H9 (cell line): ENCODE results near the gene SPAG5. TPM values are rescaled to one million over a fixed set of nuclear protein-coding genes. Genes with fewer than 3 reads are reported as not detected.
"Not testable (repeated sequence)": the region's sequence is repeated elsewhere in the genome, so short reads cannot be mapped to it uniquely, and the experiment has no call there.

ENCODE experiments used
- DNase-seq: peaks from one replicate; pipeline ENCODE4 v3.0.0-alpha.2; 2017
- H2AFZ ChIP-seq: one replicate; pipeline ENCODE4 v1.6.1; 2013; ENCODE audit warnings: mild to moderate bottlenecking, low read length, control low read depth, moderate library complexity
- H2AK5ac ChIP-seq: 2 replicates; pipeline ENCODE4 v1.6.1; 2013; ENCODE audit warnings: low read length, control low read depth, mixed read lengths; ENCODE audit not compliant: insufficient read length
- H2BK120ac ChIP-seq: one replicate; pipeline ENCODE4 v1.6.1; 2013; ENCODE audit warnings: low read depth, mild to moderate bottlenecking, low read length, control low read depth, inconsistent platforms; ENCODE audit not compliant: poor library complexity, severe bottlenecking
- H2BK12ac ChIP-seq: 2 replicates; pipeline ENCODE4 v1.6.1; 2013; ENCODE audit warnings: low read length, control low read depth, mixed read lengths, low read depth; ENCODE audit not compliant: insufficient read length
- H2BK15ac ChIP-seq: 2 replicates; pipeline ENCODE4 v1.6.1; 2013; ENCODE audit warnings: low read depth, low read length, control low read depth
- H2BK20ac ChIP-seq: one replicate; pipeline ENCODE4 v1.6.1; 2013; ENCODE audit warnings: low read depth, mild to moderate bottlenecking, low read length, control low read depth, inconsistent platforms; ENCODE audit not compliant: poor library complexity, severe bottlenecking
- H2BK5ac ChIP-seq: 2 replicates; pipeline ENCODE4 v1.6.1; 2013; ENCODE audit warnings: low read length, control low read depth, mixed read lengths; ENCODE audit not compliant: insufficient read length
- H3K14ac ChIP-seq: 2 replicates; pipeline ENCODE4 v1.6.1; 2013; ENCODE audit warnings: low read length, control low read depth; ENCODE audit not compliant: insufficient read depth
- H3K18ac ChIP-seq: 2 replicates; pipeline ENCODE4 v1.6.1; 2013; ENCODE audit warnings: low read depth, mild to moderate bottlenecking, mixed read lengths, low read length, control low read depth; ENCODE audit not compliant: insufficient read length
- H3K23ac ChIP-seq: 2 replicates; pipeline ENCODE4 v1.6.1; 2013; ENCODE audit warnings: low read length, control low read depth, mixed read lengths, low read depth; ENCODE audit not compliant: insufficient read length
- H3K23me2 ChIP-seq: 2 replicates; pipeline ENCODE4 v1.6.1; 2013; ENCODE audit warnings: low read depth, mild to moderate bottlenecking, mixed read lengths, low read length, control low read depth; ENCODE audit not compliant: insufficient read length, poor library complexity, severe bottlenecking
- H3K27ac ChIP-seq: 2 replicates; pipeline ENCODE4 v1.5.1; 2013; ENCODE audit warnings: low read length, control low read depth, mixed read lengths, low read depth; ENCODE audit not compliant: insufficient read length
- H3K27me3 ChIP-seq: 2 replicates; pipeline ENCODE4 v1.6.1; 2013; ENCODE audit warnings: low read length, control low read depth, inconsistent platforms; ENCODE audit not compliant: insufficient read depth
- H3K4ac ChIP-seq: 2 replicates; pipeline ENCODE4 v1.6.1; 2013; ENCODE audit warnings: low read depth, mild to moderate bottlenecking, control low read depth, inconsistent platforms, low read length, moderate library complexity
- H3K4me1 ChIP-seq: 2 replicates; pipeline ENCODE4 v1.6.1; 2013; ENCODE audit warnings: low read length, control low read depth, inconsistent platforms; ENCODE audit not compliant: insufficient read depth
- H3K4me2 ChIP-seq: 2 replicates; pipeline ENCODE4 v1.6.1; 2013; ENCODE audit warnings: low read length, control low read depth, mixed read lengths; ENCODE audit not compliant: insufficient read length, insufficient read depth
- H3K56ac ChIP-seq: 2 replicates; pipeline ENCODE4 v1.6.1; 2013; ENCODE audit warnings: low read depth, mild to moderate bottlenecking, mixed read lengths, low read length, control low read depth; ENCODE audit not compliant: insufficient read length
- H3K79me1 ChIP-seq: 2 replicates; pipeline ENCODE4 v1.6.1; 2013; ENCODE audit warnings: low read depth, mild to moderate bottlenecking, moderate library complexity, low read length, control low read depth, inconsistent platforms; ENCODE audit not compliant: insufficient read depth, poor library complexity, severe bottlenecking
- H3K79me2 ChIP-seq: 2 replicates; pipeline ENCODE4 v1.6.1; 2013; ENCODE audit warnings: low read length, control low read depth, inconsistent platforms; ENCODE audit not compliant: insufficient read depth
- H3K9ac ChIP-seq: 2 replicates; pipeline ENCODE4 v1.6.1; 2013; ENCODE audit warnings: low read length, control low read depth, mixed read lengths; ENCODE audit not compliant: insufficient read length; ENCODE audit errors: extremely low read depth
- H3K9me3 ChIP-seq: one replicate; pipeline ENCODE4 v1.6.1; 2013; ENCODE audit warnings: low read depth, low read length, inconsistent platforms; ENCODE audit not compliant: control insufficient read depth
- H3T11ph ChIP-seq: one replicate; pipeline ENCODE4 v1.6.1; 2013; ENCODE audit warnings: mild to moderate bottlenecking, low read length, control low read depth, inconsistent platforms
- H4K20me1 ChIP-seq: one replicate; pipeline ENCODE4 v1.6.1; 2013; ENCODE audit not compliant: control insufficient read depth, insufficient read length, insufficient read depth
- H4K5ac ChIP-seq: 2 replicates; pipeline ENCODE4 v1.6.1; 2013; ENCODE audit warnings: low read depth, mild to moderate bottlenecking, mixed read lengths, low read length, control low read depth; ENCODE audit not compliant: insufficient read length
- H4K8ac ChIP-seq: replicated peaks from 2 replicates; pipeline ENCODE4 v1.6.1; 2013; ENCODE audit warnings: low read length, control low read depth, mixed read lengths, low read depth; ENCODE audit not compliant: insufficient read length
- H4K91ac ChIP-seq: 2 replicates; pipeline ENCODE4 v1.6.1; 2013; ENCODE audit warnings: low read depth, mild to moderate bottlenecking, moderate library complexity, mixed read lengths, low read length, control low read depth; ENCODE audit not compliant: insufficient read length
- H3K27ac Mint-ChIP-seq, 3 experiments: 2 replicates in 2 of 3; 3 replicates in 1 of 3; pipeline ENCODE4 v1.8.0; 2020 to 2021; ENCODE audit warnings: mixed read lengths in 3 of 3, mild to moderate bottlenecking in 1 of 3, moderate library complexity in 1 of 3
- H3K27me3 Mint-ChIP-seq: 2 replicates; pipeline ENCODE4 v1.8.0; 2021; ENCODE audit warnings: low read depth, mild to moderate bottlenecking, moderate library complexity, mixed read lengths
- H3K36me3 Mint-ChIP-seq, 3 experiments: 2 replicates in 2 of 3; 3 replicates in 1 of 3; pipeline ENCODE4 v1.8.0; 2020 to 2021; ENCODE audit warnings: low read depth in 3 of 3, mixed read lengths in 3 of 3; ENCODE audit not compliant: insufficient read depth in 1 of 3
- H3K4me1 Mint-ChIP-seq, 2 experiments: 2 replicates each; pipeline ENCODE4 v1.8.0; 2020; ENCODE audit warnings: mixed read lengths in 2 of 2
- H3K4me3 Mint-ChIP-seq, 2 experiments: 2 replicates in 1 of 2; 3 replicates in 1 of 2; pipeline ENCODE4 v1.8.0; 2020 to 2021; ENCODE audit warnings: mild to moderate bottlenecking in 2 of 2, mixed read lengths in 2 of 2, moderate library complexity in 1 of 2
- H3K9me3 Mint-ChIP-seq, 2 experiments: 2 replicates in 1 of 2; 3 replicates in 1 of 2; pipeline ENCODE4 v1.8.0; 2020; ENCODE audit warnings: mild to moderate bottlenecking in 2 of 2, mixed read lengths in 2 of 2, moderate library complexity in 1 of 2
- WGBS: extraction: QIAGEN DNeasy Blood & Tissue Kit; methylation state at CpG from one replicate; pipeline ENCODE4 v1.1.7; 2013; ENCODE audit warnings: missing lambda C conversion rate, low lambda C conversion rate, mixed read lengths; ENCODE audit not compliant: insufficient read length; ENCODE audit errors: extremely low coverage; 5-methylcytosine and 5-hydroxymethylcytosine counted together
- total RNA-seq: library from RNA; stranded (reverse); gene quantifications from 2 replicates; pipeline ENCODE4 v1.2.1, GENCODE V29; 2021
- TF ChIP-seq, protein P1 (sequence below): fragments of 200-600 bp; sonication (generic); conservative IDR thresholded peaks from 3 replicates; pipeline ENCODE4 v1.8.0; 2021; ENCODE audit warnings: antibody characterized with exemption, mild to moderate bottlenecking

The SPAG5 gene
- total RNA-seq, 1 experiment from 2014 or later, result 122 TPM

DNA sequence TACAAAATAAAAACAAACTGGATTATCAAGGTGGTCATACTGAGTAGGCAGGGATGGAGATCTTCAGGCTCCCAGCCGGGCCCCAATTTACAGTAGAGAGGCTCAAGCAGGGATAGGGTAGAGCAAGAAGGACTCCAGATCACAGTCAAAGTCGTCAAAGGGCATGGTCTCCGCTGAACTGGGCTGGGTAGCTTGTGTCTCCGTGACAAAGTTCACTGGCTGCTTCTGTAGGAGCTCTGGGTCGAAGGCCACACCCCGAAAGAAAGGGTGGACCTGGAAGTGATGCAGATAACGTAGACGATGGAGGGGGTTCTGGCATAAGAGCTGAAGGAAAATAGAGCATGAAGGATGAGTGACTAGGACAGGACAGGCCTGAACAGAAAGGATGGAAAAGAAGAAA is 11.6 kb upstream of the SPAG5 start:
- no CpG with 5 or more reads among the region's 8 CpGs for WGBS

DNA sequence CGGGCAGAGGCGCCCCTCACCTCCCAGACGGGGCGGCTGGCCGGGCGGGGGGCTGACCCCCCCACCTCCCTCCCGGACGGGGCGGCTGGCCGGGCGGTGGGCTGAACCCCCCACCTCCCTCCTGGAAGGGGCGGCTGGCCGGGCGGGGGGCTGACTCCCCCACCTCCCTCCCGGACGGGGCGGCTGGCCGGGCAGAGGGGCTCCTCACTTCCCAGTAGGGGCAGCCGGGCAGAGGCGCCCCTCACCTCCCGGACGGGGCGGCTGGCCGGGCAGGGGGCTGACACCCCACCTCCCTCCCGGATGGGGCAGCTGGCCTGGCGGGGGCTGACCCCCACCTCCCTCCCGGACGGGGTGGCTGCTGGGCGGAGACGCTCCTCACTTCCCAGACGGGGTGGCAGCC is 5.2 kb upstream of the SPAG5 start:
- not testable (repeated sequence) for H3T11ph ChIP-seq, H3K79me1 ChIP-seq, H3K4me1 ChIP-seq, H2BK15ac ChIP-seq, H2BK20ac ChIP-seq, H3K23ac ChIP-seq, H3K4me3 Mint-ChIP-seq, H3K56ac ChIP-seq, H3K4ac ChIP-seq, H2BK12ac ChIP-seq, H4K8ac ChIP-seq, H3K27ac Mint-ChIP-seq, H3K18ac ChIP-seq, H3K14ac ChIP-seq, H4K91ac ChIP-seq, H3K9me3 Mint-ChIP-seq, H2AK5ac ChIP-seq, H3K27me3 ChIP-seq, H3K9me3 ChIP-seq, H2BK5ac ChIP-seq, H3K4me2 ChIP-seq, H3K27me3 Mint-ChIP-seq, H4K20me1 ChIP-seq, H3K23me2 ChIP-seq, H2BK120ac ChIP-seq, H3K79me2 ChIP-seq, H3K9ac ChIP-seq, H3K27ac ChIP-seq, H4K5ac ChIP-seq, H2AFZ ChIP-seq, DNase-seq
- peaks cover 6 to 11% of the 10 kb centered on the region in 2 experiments for H3K4me1 Mint-ChIP-seq
- WGBS, result no CpG with 5 or more reads among the region's 31 CpGs
- H3K36me3 Mint-ChIP-seq, result peaks cover 12 to 43% (median 39%) of the 10 kb centered on the region in 3 experiments; a peak in 6 of 7 replicates

More for the DNA sequence above, 11.6 kb upstream of the SPAG5 start:
- no peak overlapping the region for H2BK12ac ChIP-seq
- no peak overlapping the region for H3K4me2 ChIP-seq
- no peak overlapping the region for H2AK5ac ChIP-seq
- no peak for DNase-seq
- no peak overlapping the region for H2BK120ac ChIP-seq
- no peaks in the 10 kb centered on the region for H3K9me3 ChIP-seq
- no peak overlapping the region for H4K5ac ChIP-seq
- H2BK5ac ChIP-seq, result no peak overlapping the region
- H3K4me1 ChIP-seq, result no peaks in the 10 kb centered on the region
- H3K9ac ChIP-seq, result no peak overlapping the region
- Mint-ChIP-seq H3K9me3 (no peaks in the 10 kb centered on the region), H3K4me3 (no peak overlapping the region), H3K27me3 (no peaks in the 10 kb centered on the region), H3K4me1 (no peaks in the 10 kb centered on the region), H3K27ac (no peak overlapping the region; a peak in 1 of 7 replicates), H3K36me3 (peaks cover 26 to 84% (median 78%) of the 10 kb centered on the region in 3 experiments; a peak in 6 of 7 replicates)
- no peak overlapping the region for H3K23ac ChIP-seq
- no peak overlapping the region for H3K18ac ChIP-seq
- no peak overlapping the region for H4K8ac ChIP-seq
- H3K79me2 ChIP-seq, result no peaks in the 10 kb centered on the region
- H3K4ac ChIP-seq, result no peak overlapping the region
- no peak overlapping the region for H3K27ac ChIP-seq
- no peak overlapping the region for H3K56ac ChIP-seq
- H3K27me3 ChIP-seq, result no peaks in the 10 kb centered on the region
- no peak overlapping the region for H3K14ac ChIP-seq
- H3K79me1 ChIP-seq, result no peaks in the 10 kb centered on the region
- no peak overlapping the region for H2BK20ac ChIP-seq
- no peak overlapping the region for H4K91ac ChIP-seq
- H4K20me1 ChIP-seq, result no peaks in the 10 kb centered on the region
- no peaks in the 10 kb centered on the region for H3K23me2 ChIP-seq
- H2BK15ac ChIP-seq, result no peak overlapping the region
- TF ChIP-seq, protein P1, sequence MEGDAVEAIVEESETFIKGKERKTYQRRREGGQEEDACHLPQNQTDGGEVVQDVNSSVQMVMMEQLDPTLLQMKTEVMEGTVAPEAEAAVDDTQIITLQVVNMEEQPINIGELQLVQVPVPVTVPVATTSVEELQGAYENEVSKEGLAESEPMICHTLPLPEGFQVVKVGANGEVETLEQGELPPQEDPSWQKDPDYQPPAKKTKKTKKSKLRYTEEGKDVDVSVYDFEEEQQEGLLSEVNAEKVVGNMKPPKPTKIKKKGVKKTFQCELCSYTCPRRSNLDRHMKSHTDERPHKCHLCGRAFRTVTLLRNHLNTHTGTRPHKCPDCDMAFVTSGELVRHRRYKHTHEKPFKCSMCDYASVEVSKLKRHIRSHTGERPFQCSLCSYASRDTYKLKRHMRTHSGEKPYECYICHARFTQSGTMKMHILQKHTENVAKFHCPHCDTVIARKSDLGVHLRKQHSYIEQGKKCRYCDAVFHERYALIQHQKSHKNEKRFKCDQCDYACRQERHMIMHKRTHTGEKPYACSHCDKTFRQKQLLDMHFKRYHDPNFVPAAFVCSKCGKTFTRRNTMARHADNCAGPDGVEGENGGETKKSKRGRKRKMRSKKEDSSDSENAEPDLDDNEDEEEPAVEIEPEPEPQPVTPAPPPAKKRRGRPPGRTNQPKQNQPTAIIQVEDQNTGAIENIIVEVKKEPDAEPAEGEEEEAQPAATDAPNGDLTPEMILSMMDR, result no peak
- no peak overlapping the region for H3T11ph ChIP-seq
- no peak overlapping the region for H2AFZ ChIP-seq
